ENCODE measurements around the gene DNASE1. TPM values are rescaled to one million over a fixed set of nuclear protein-coding genes. Genes with fewer than 3 reads are reported as not detected.
A peak's percentile ranks its signal among the peaks of the same experiment; 100 is the strongest.

The DNASE1 gene
- total RNA-seq, 1 experiment from 2014 or later = 26.0 TPM

- peaks cover 19% of the 10 kb centered on the region for H3K36me3 Mint-ChIP-seq (ENCODE audit: insufficient read depth, unreplicated experiment)
- no TSS peak for BruUV-seq (replicated peaks)
- no peaks in the 10 kb centered on the region for H3K9me3 Mint-ChIP-seq (ENCODE audit: low read depth, unreplicated experiment)
- no peak for DNase-seq
- peak overlapping the region; percentile 78 for H3K27ac Mint-ChIP-seq (ENCODE audit: unreplicated experiment)
- peaks cover 25% of the 10 kb centered on the region for H3K4me1 Mint-ChIP-seq (ENCODE audit: low read depth, unreplicated experiment)
- intact Hi-C loops (cut with micrococcal nuclease; ENCODE audit: unreplicated experiment) = loop anchor here (10.0 kb wide), 1 partner anchor 58 kb away; no protein-coding TSS in a partner anchor
- TF ChIP-seq CTCF (IDR thresholded peaks at IDR 0.05; ENCODE audit: unreplicated experiment) = no peak
- H3K4me3 Mint-ChIP-seq (ENCODE audit: low read depth, unreplicated experiment) = peak overlapping the region; percentile 58
- no peaks in the 10 kb centered on the region for H3K27me3 Mint-ChIP-seq (ENCODE audit: unreplicated experiment)
- CTCF ChIA-PET = interaction anchor here (0.6 to 1.4 kb wide), 6 partner anchors 15 to 242 kb away, joined by 3 to 7 read pairs (median 4); partner anchors contain the start of gene TRAP1
Measured at GRCh38 chr16:3696425-3697218, 42.1 kb downstream of the DNASE1 start.

GRCh38 chr16:3698941-3699340, 44.5 kb downstream of the DNASE1 start:
- no TSS peak for BruUV-seq (replicated peaks)
- Mint-ChIP-seq H3K36me3 (ENCODE audit: insufficient read depth, unreplicated experiment) (peaks cover 31% of the 10 kb centered on the region), H3K4me1 (ENCODE audit: low read depth, unreplicated experiment) (peaks cover 25% of the 10 kb centered on the region), H3K9me3 (ENCODE audit: low read depth, unreplicated experiment) (no peaks in the 10 kb centered on the region), H3K27ac (ENCODE audit: unreplicated experiment) (no peak overlapping the region), H3K4me3 (ENCODE audit: low read depth, unreplicated experiment) (no peak overlapping the region), H3K27me3 (ENCODE audit: unreplicated experiment) (no peaks in the 10 kb centered on the region)
- TF ChIP-seq CTCF (IDR thresholded peaks at IDR 0.05; ENCODE audit: unreplicated experiment) = no peak
- CTCF ChIA-PET = no interaction called here
- intact Hi-C loops (cut with micrococcal nuclease; ENCODE audit: unreplicated experiment) = loop anchor here (10.0 kb wide), 1 partner anchor 56 kb away; no protein-coding TSS in a partner anchor
- no peak for DNase-seq

- no TSS peak for BruUV-seq (replicated peaks)
- no peaks in the 10 kb centered on the region for H3K9me3 Mint-ChIP-seq (ENCODE audit: low read depth, unreplicated experiment)
- CTCF ChIA-PET = interaction anchor here (0.6 to 0.7 kb wide), 2 partner anchors 56 to 275 kb away, joined by 3 to 4 read pairs; no protein-coding TSS in a partner anchor
- H3K27me3 Mint-ChIP-seq (ENCODE audit: unreplicated experiment) = no peaks in the 10 kb centered on the region
- intact Hi-C loops (cut with micrococcal nuclease; ENCODE audit: unreplicated experiment) = no loop called here
- H3K27ac Mint-ChIP-seq (ENCODE audit: unreplicated experiment) = no peak overlapping the region
- H3K36me3 Mint-ChIP-seq (ENCODE audit: insufficient read depth, unreplicated experiment) = peaks cover 24% of the 10 kb centered on the region
- no peak overlapping the region for H3K4me3 Mint-ChIP-seq (ENCODE audit: low read depth, unreplicated experiment)
- TF ChIP-seq CTCF (IDR thresholded peaks at IDR 0.05; ENCODE audit: unreplicated experiment) = no peak
- no peak for DNase-seq
- peaks cover 5% of the 10 kb centered on the region for H3K4me1 Mint-ChIP-seq (ENCODE audit: low read depth, unreplicated experiment)
Measured at GRCh38 chr16:3701531-3701930, 47.0 kb downstream of the DNASE1 start.

- no peak overlapping the region for H3K27ac Mint-ChIP-seq (ENCODE audit: unreplicated experiment)
- no peaks in the 10 kb centered on the region for H3K27me3 Mint-ChIP-seq (ENCODE audit: unreplicated experiment)
- no peak overlapping the region for H3K4me3 Mint-ChIP-seq (ENCODE audit: low read depth, unreplicated experiment)
- CTCF ChIA-PET = no interaction called here
- H3K36me3 Mint-ChIP-seq (ENCODE audit: insufficient read depth, unreplicated experiment) = peaks cover 28% of the 10 kb centered on the region
- no peak for TF ChIP-seq CTCF (IDR thresholded peaks at IDR 0.05; ENCODE audit: unreplicated experiment)
- H3K9me3 Mint-ChIP-seq (ENCODE audit: low read depth, unreplicated experiment) = no peaks in the 10 kb centered on the region
- no peaks in the 10 kb centered on the region for H3K4me1 Mint-ChIP-seq (ENCODE audit: low read depth, unreplicated experiment)
- intact Hi-C loops (cut with micrococcal nuclease; ENCODE audit: unreplicated experiment) = no loop called here
- no peak for DNase-seq
- BruUV-seq (replicated peaks) = no TSS peak
Measured at GRCh38 chr16:3702082-3702481, 47.6 kb downstream of the DNASE1 start.
